GM23338 (cell line): ENCODE data around the gene SLC35F1. TPM values are rescaled to one million over a fixed set of nuclear protein-coding genes. Genes with fewer than 3 reads are reported as not detected.

Source experiments
- ATAC-seq: fragments of 200-7000 bp; cut with Tn5 transposase; 3 replicates; pipeline ENCODE4 v1.9.1; 2020
- DNase-seq: peaks from one replicate; pipeline ENCODE4 v3.0.0-alpha.2; 2015; ENCODE audit warnings: low spot score
- H2AFZ ChIP-seq: fragments of 200-600 bp; sonication (generic); 2 replicates; pipeline ENCODE4 v1.8.0; 2016; ENCODE audit warnings: antibody characterized with exemption, mild to moderate bottlenecking, moderate library complexity
- H3F3A ChIP-seq: fragments of 200-600 bp; sonication (generic); replicated peaks from 2 replicates; pipeline ENCODE4 v1.8.0; 2017; ENCODE audit warnings: antibody characterized with exemption, mixed run types, low read depth
- H3K27ac ChIP-seq: fragments of 200-600 bp; sonication (generic); 2 replicates; pipeline ENCODE4 v1.6.1; 2016; ENCODE audit warnings: low read depth
- H3K27me3 ChIP-seq: fragments of 200-600 bp; sonication (generic); 2 replicates; pipeline ENCODE4 v1.8.0; 2016; ENCODE audit warnings: mild to moderate bottlenecking, mixed run types, moderate library complexity; ENCODE audit not compliant: insufficient read depth
- H3K36me3 ChIP-seq: fragments of 200-600 bp; sonication (generic); 2 replicates; pipeline ENCODE4 v1.8.0; 2016; ENCODE audit warnings: mild to moderate bottlenecking; ENCODE audit not compliant: insufficient read depth
- H3K4me1 ChIP-seq: fragments of 200-600 bp; sonication (generic); 2 replicates; pipeline ENCODE4 v1.8.0; 2016; ENCODE audit warnings: mild to moderate bottlenecking, moderate library complexity; ENCODE audit not compliant: insufficient read depth
- H3K4me2 ChIP-seq: fragments of 200-600 bp; sonication (generic); 2 replicates; pipeline ENCODE4 v1.7.1; 2017; ENCODE audit warnings: mixed run types
- H3K4me3 ChIP-seq: fragments of 200-600 bp; sonication (generic); 2 replicates; pipeline ENCODE4 v1.6.1; 2016; ENCODE audit warnings: mixed run types
- H3K79me2 ChIP-seq: fragments of 200-600 bp; sonication (generic); replicated peaks from 2 replicates; pipeline ENCODE4 v1.8.0; 2017; ENCODE audit warnings: mild to moderate bottlenecking; ENCODE audit not compliant: insufficient read depth
- H3K9me2 ChIP-seq: fragments of 200-600 bp; sonication (generic); 2 replicates; pipeline ENCODE4 v1.8.0; 2017; ENCODE audit not compliant: insufficient read depth
- H4K20me1 ChIP-seq: fragments of 200-600 bp; sonication (generic); replicated peaks from 2 replicates; pipeline ENCODE4 v1.8.0; 2017; ENCODE audit warnings: mild to moderate bottlenecking; ENCODE audit not compliant: insufficient read depth
- H3K27ac Mint-ChIP-seq: 2 replicates; pipeline ENCODE4 v1.8.0; 2020; ENCODE audit warnings: inconsistent platforms, mild to moderate bottlenecking, moderate library complexity, mixed read lengths
- H3K27me3 Mint-ChIP-seq: 3 replicates; pipeline ENCODE4 v1.8.0; 2022; ENCODE audit warnings: low read depth, mild to moderate bottlenecking, moderate library complexity, mixed read lengths, inconsistent platforms; ENCODE audit not compliant: insufficient read depth, poor library complexity
- H3K36me3 Mint-ChIP-seq: 3 replicates; pipeline ENCODE4 v1.8.0; 2021; ENCODE audit warnings: low read depth, mild to moderate bottlenecking, inconsistent platforms, moderate library complexity, mixed read lengths
- H3K4me1 Mint-ChIP-seq: 3 replicates; pipeline ENCODE4 v1.8.0; 2020; ENCODE audit warnings: mild to moderate bottlenecking, inconsistent platforms, mixed read lengths
- H3K4me3 Mint-ChIP-seq: 3 replicates; pipeline ENCODE4 v1.8.0; 2021; ENCODE audit warnings: moderate library complexity, mild to moderate bottlenecking, inconsistent platforms, mixed read lengths
- H3K9me3 Mint-ChIP-seq: 3 replicates; pipeline ENCODE4 v1.8.0; 2020; ENCODE audit warnings: moderate library complexity, mild to moderate bottlenecking, inconsistent platforms, mixed read lengths
- CREB1 ChIP-seq: fragments of 250-450 bp; sonication (Bioruptor Pico); IDR thresholded peaks from 2 replicates; pipeline ENCODE4 v1.5.0; 2020; ENCODE audit warnings: low read depth, mild to moderate bottlenecking, moderate library complexity
- CTCF ChIP-seq, 2 experiments: fragments of 200-600 bp in 1 of 2; sonication (generic) in 1 of 2; conservative IDR thresholded peaks; 2 replicates each; pipeline versions ENCODE4 v1.5.1 to v1.6.1; 2016 to 2017; ENCODE audit warnings: antibody characterized with exemption in 2 of 2, low read depth in 2 of 2, mild to moderate bottlenecking in 2 of 2, moderate library complexity in 1 of 2
- EZH2 ChIP-seq: fragments of 200-600 bp; sonication (generic); IDR thresholded peaks from one replicate; pipeline ENCODE4 v1.8.0; 2017; ENCODE audit warnings: antibody characterized with exemption, mild to moderate bottlenecking, low read depth; ENCODE audit not compliant: unreplicated experiment
- JUNB ChIP-seq: IDR thresholded peaks from one replicate; pipeline ENCODE4 v1.6.1; 2016; ENCODE audit warnings: antibody characterized with exemption; ENCODE audit not compliant: unreplicated experiment
- NANOG ChIP-seq: IDR thresholded peaks from 2 replicates; pipeline ENCODE4 v1.6.1; 2016; ENCODE audit warnings: antibody characterized with exemption, borderline replicate concordance
- POLR2AphosphoS5 ChIP-seq: IDR thresholded peaks from 2 replicates; pipeline ENCODE4 v1.6.1; 2016; ENCODE audit warnings: antibody characterized with exemption, low read depth
- STAT1 ChIP-seq: IDR thresholded peaks from one replicate; pipeline ENCODE4 v1.6.1; 2016; ENCODE audit warnings: antibody characterized with exemption; ENCODE audit not compliant: unreplicated experiment
- ZNF114 ChIP-seq: fragments of 250-450 bp; sonication (Bioruptor Pico); IDR thresholded peaks from 2 replicates; pipeline ENCODE4 v1.5.0; 2020; ENCODE audit warnings: mild to moderate bottlenecking, moderate library complexity
- ZNF331 ChIP-seq: fragments of 250-450 bp; sonication (Bioruptor Pico); IDR thresholded peaks from 2 replicates; pipeline ENCODE4 v1.5.0; 2020; ENCODE audit warnings: low read depth, mild to moderate bottlenecking, moderate library complexity
- polyA plus RNA-seq: library from polyadenylated mRNA; unstranded; fragments of >200 nt; fragmentation: Nextera tagmentation; extraction: Ambion mirVana; gene quantifications from 2 replicates; pipeline ENCODE4 v1.2.1, GENCODE V29; 2016
- total RNA-seq: library from RNA; depleted of rRNA; stranded (reverse); fragments of >200 nt; shearing (Covaris generic); gene quantifications from 2 replicates; pipeline ENCODE4 v1.2.3, GENCODE V29; 2014
- TF ChIP-seq, protein P1 (sequence below): IDR thresholded peaks from one replicate; pipeline ENCODE4 v1.6.1; 2018; ENCODE audit warnings: antibody characterized with exemption; ENCODE audit not compliant: unreplicated experiment

SLC35F1 gene
- total and polyA plus RNA-seq, 2 experiments from 2014 or later, result 3.0 to 10.3 TPM

DNA sequence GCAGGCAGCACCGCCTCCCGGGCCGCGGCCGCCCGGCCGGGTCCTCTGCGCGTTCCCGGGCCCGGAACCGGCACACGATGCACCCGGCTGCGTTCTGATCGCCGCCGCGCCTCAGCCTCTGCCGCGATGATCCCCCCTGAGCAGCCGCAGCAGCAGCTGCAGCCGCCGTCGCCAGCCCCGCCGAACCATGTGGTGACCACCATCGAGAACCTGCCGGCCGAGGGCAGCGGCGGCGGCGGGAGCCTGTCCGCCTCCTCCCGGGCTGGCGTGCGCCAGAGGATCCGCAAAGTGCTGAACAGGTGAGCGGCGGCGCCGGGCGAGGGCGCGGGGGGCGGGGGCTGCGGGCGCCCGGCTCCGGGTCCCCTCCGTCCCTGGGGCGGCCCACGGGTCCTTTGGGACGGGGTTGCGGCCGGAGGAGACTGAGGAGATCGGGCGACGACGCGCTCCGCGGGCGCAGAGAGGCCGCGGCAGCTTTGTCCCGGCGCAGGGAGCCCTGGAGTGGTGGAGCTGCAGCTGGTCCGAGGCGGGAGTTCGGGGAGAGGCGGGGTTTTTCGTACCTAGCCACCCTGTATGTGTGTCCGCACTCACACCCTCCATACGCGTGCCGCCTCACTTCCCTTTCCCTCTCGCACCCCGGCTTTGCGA, 659 bp downstream of the SLC35F1 start:
- Histone ChIP-seq H4K20me1 (peaks cover 7% of the 10 kb centered on the region), H3K79me2 (0 out of 2 replicates have a peak, but pooled peaks cover 3% of the 10 kb centered on the region), H3K9me2 (no peaks in the 10 kb centered on the region), H3K27ac (no peak overlapping the region), H3K36me3 (no peaks in the 10 kb centered on the region), H3K4me3 (peak overlapping the region; percentile 80), H3K4me2 (peak overlapping the region; percentile 92), H3K27me3 (peaks cover 45% of the 10 kb centered on the region), H2AFZ (peak overlapping the region; percentile 97), H3K4me1 (peaks cover 8% of the 10 kb centered on the region), H3F3A (0 out of 2 replicates have a peak, but pooled peaks cover 4% of the 10 kb centered on the region)
- Mint-ChIP-seq H3K9me3 (no peaks in the 10 kb centered on the region), H3K36me3 (no peaks in the 10 kb centered on the region; the same call in 2 of the 3 replicates), H3K27ac (no peak overlapping the region), H3K4me3 (peak overlapping the region; percentile 85; the same call in 2 of the 3 replicates), H3K27me3 (peaks cover 14% of the 10 kb centered on the region), H3K4me1 (peaks cover 15% of the 10 kb centered on the region)
- ATAC-seq (peak; percentile 77), DNase-seq (peak; percentile 71)
- TF ChIP-seq ZNF331 (CRISPR knock-in tag), result no peak
- TF ChIP-seq NANOG, result no peak

DNA sequence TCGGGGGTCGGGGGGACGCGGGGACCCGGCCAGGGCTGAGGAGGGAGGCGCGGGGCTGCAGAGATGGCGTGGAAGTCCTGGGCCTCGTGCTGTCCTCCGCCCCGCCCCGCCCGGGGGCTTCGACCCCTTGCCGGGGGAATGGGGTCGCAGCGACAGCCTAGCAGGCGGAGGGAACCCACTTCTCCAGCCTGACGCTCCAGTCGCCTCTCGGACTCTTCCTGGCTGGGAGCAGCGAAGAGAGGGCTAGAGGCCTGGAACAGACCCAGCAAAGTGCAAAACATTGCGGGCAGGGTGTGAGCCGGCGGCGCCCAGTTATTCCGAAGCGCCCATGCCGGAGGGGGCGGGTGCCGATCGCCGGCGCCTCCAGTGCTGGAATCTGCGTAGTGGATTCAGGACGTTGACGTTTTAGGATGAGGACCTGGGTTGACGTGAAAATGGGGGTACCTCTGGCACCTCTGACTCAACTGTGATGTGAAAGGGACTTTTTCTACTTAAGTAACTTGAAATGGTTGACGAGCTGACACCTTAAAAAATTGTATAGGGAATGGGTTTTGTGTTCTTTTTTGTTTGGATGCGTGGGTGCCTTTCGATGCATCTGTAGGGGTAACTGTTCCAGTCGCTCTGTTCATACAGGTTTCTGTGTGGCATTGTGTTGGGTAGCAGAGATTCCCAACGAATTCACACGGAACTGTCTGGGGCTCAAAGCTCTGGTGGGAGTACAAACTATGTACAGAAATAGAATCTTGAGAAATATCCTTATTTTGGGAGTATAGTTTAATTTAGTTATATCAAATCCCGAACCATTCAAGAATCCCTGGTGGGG, 1.4 kb downstream of the SLC35F1 start:
- TF ChIP-seq EZH2, result no peak
- TF ChIP-seq CREB1, result peak; percentile 50; the same call in 1 of the 2 replicates
- peak overlapping the region; percentile 97 for H2AFZ ChIP-seq
- H3K4me2 ChIP-seq, result peak overlapping the region; percentile 92
- peak overlapping the region; percentile 80 for H3K4me3 ChIP-seq
- Mint-ChIP-seq H3K36me3 (no peaks in the 10 kb centered on the region; the same call in 2 of the 3 replicates), H3K4me3 (peak overlapping the region; percentile 85), H3K27ac (no peak overlapping the region), H3K9me3 (no peaks in the 10 kb centered on the region), H3K27me3 (peaks cover 14% of the 10 kb centered on the region), H3K4me1 (peaks cover 15% of the 10 kb centered on the region)
- no peaks in the 10 kb centered on the region for H3K9me2 ChIP-seq
- ATAC-seq, result peak; percentile 52
- H3K27me3 ChIP-seq, result peaks cover 45% of the 10 kb centered on the region
- no peak overlapping the region for H3K27ac ChIP-seq
- peaks cover 7% of the 10 kb centered on the region for H4K20me1 ChIP-seq
- DNase-seq, result peak; percentile 60
- 0 out of 2 replicates have a peak, but pooled peaks cover 3% of the 10 kb centered on the region for H3K79me2 ChIP-seq
- H3K4me1 ChIP-seq, result peaks cover 8% of the 10 kb centered on the region
- 0 out of 2 replicates have a peak, but pooled peaks cover 4% of the 10 kb centered on the region for H3F3A ChIP-seq
- no peaks in the 10 kb centered on the region for H3K36me3 ChIP-seq

DNA sequence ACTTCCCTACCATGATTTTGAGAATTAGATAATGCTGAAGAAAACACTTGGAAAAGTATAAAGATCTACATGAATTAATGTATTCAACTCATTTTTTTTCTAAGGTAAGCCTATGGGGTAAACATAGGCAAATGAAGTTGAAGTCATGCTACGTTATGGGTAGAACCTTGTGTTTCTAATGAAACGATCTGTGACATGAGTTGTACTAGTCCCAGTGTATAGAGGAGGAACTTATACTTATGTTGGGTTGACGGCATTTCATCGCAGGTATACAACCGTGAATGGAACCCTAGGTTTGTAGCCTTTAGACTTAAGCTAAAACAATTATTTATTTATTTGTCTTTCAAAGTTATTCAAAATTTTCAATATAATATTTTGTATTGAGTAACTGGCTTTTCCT, 2.6 kb downstream of the SLC35F1 start:
- peaks cover 14% of the 10 kb centered on the region for H3K27me3 Mint-ChIP-seq
- H3K4me3 Mint-ChIP-seq, result no peak overlapping the region
- 0 out of 2 replicates have a peak, but pooled peaks cover 4% of the 10 kb centered on the region for H3F3A ChIP-seq

More for the DNA sequence above, 2.6 kb downstream of the SLC35F1 start:
- H3K9me2 ChIP-seq, result no peaks in the 10 kb centered on the region
- H3K4me1 ChIP-seq, result peaks cover 8% of the 10 kb centered on the region
- H3K79me2 ChIP-seq, result 0 out of 2 replicates have a peak, but pooled peaks cover 3% of the 10 kb centered on the region
- no peaks in the 10 kb centered on the region for H3K9me3 Mint-ChIP-seq
- H4K20me1 ChIP-seq, result peaks cover 7% of the 10 kb centered on the region
- no peak overlapping the region for H3K4me3 ChIP-seq
- no peak overlapping the region for H2AFZ ChIP-seq
- ATAC-seq (no peak), DNase-seq (no peak)
- peaks cover 44% of the 10 kb centered on the region for H3K27me3 ChIP-seq
- TF ChIP-seq STAT1, result no peak
- no peak for TF ChIP-seq ZNF114 (CRISPR knock-in tag)
- TF ChIP-seq CREB1, result no peak
- no peak for TF ChIP-seq POLR2AphosphoS5
- TF ChIP-seq, protein P1, sequence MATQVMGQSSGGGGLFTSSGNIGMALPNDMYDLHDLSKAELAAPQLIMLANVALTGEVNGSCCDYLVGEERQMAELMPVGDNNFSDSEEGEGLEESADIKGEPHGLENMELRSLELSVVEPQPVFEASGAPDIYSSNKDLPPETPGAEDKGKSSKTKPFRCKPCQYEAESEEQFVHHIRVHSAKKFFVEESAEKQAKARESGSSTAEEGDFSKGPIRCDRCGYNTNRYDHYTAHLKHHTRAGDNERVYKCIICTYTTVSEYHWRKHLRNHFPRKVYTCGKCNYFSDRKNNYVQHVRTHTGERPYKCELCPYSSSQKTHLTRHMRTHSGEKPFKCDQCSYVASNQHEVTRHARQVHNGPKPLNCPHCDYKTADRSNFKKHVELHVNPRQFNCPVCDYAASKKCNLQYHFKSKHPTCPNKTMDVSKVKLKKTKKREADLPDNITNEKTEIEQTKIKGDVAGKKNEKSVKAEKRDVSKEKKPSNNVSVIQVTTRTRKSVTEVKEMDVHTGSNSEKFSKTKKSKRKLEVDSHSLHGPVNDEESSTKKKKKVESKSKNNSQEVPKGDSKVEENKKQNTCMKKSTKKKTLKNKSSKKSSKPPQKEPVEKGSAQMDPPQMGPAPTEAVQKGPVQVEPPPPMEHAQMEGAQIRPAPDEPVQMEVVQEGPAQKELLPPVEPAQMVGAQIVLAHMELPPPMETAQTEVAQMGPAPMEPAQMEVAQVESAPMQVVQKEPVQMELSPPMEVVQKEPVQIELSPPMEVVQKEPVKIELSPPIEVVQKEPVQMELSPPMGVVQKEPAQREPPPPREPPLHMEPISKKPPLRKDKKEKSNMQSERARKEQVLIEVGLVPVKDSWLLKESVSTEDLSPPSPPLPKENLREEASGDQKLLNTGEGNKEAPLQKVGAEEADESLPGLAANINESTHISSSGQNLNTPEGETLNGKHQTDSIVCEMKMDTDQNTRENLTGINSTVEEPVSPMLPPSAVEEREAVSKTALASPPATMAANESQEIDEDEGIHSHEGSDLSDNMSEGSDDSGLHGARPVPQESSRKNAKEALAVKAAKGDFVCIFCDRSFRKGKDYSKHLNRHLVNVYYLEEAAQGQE, result no peak
- no peak for TF ChIP-seq JUNB
- no peak for TF ChIP-seq NANOG
- no peak for TF ChIP-seq CTCF (conservative IDR thresholded peaks at IDR 0.05; ENCODE audit: low read depth in 2 of 2)
- H3K4me2 ChIP-seq, result no peak overlapping the region
- no peak overlapping the region for H3K27ac Mint-ChIP-seq
- H3K36me3 ChIP-seq, result no peaks in the 10 kb centered on the region
- no peak overlapping the region for H3K27ac ChIP-seq
- peaks cover 15% of the 10 kb centered on the region for H3K4me1 Mint-ChIP-seq
- no peaks in the 10 kb centered on the region; the same call in 2 of the 3 replicates for H3K36me3 Mint-ChIP-seq
